A204.1 (cell line): ENCODE data around the gene ADAMTS12.
"Not testable (repeated sequence)": the region's sequence is repeated elsewhere in the genome, so short reads cannot be mapped to it uniquely, and the experiment has no call there.

Experiments
- FAIRE-seq: peaks from 2 replicates; lab custom pipeline; 2012; peaks lifted over from hg19 to GRCh38; lab: Jason Lieb, UNC

The ADAMTS12 gene

DNA sequence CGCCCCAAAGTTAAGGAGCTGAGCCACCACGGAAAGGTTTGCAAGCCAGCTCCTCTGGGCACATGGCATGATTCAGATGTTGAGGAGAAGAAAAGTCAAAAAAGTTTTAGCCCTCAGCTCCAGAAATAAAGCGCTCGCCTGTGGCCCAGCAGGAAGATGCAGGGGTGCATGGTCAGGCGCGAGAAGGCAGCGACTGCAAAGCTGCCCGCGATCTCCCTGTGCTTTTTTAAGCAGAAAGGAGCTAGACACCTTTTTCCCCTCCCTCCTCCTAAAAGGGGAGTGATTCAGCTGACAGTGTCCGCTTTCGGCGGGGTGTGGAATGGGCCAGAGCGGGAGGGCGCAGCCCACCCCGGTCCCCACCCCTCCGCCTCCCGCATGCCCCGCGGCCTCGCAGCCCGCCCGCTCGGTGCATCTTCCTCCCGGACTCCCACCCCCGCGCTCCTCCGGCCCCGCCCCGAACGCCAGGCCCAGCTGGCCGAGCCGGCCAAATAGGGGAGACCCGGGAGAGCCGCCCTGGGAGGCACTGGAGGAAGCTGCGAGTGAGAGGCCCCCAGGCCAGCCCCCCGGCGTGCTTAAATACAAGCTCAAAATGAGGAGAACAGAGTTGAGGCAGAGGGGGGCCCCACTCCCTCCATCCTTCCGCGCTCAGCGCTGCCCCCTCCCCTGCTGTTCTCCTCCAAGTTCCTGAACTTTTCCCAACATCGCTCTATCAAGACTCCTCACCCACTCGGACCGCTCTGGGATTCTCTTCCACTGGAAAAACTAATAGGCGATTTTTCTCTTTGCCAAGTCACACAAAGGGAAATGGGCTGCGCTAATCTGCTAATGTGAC, at the start of gene ADAMTS12:
TSS of gene ADAMTS12 (minus strand) at position 203 of the 832 bp plus-strand sequence. CDS start at position 69, 134 bp downstream.
- no peak for FAIRE-seq

DNA sequence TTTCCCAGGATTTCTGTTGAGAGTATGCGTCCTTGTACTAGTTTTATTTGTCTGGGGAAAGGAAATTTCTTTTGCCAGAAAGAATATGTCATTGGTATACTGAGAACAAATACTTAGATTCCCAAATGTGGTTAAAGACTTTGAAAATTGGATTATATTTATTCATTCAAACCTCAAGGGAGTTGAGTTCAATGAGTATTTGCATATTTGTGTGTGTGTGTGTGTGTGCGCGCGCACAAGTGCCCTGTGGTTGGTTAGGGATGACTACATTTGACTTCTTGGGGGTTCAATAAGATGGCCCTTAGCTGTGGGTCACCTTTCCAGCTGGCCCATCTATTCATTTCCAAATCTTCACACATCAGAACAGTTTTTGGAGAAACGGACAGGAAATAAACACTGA, 49.3 kb upstream of the ADAMTS12 start:
- FAIRE-seq: no peak

DNA sequence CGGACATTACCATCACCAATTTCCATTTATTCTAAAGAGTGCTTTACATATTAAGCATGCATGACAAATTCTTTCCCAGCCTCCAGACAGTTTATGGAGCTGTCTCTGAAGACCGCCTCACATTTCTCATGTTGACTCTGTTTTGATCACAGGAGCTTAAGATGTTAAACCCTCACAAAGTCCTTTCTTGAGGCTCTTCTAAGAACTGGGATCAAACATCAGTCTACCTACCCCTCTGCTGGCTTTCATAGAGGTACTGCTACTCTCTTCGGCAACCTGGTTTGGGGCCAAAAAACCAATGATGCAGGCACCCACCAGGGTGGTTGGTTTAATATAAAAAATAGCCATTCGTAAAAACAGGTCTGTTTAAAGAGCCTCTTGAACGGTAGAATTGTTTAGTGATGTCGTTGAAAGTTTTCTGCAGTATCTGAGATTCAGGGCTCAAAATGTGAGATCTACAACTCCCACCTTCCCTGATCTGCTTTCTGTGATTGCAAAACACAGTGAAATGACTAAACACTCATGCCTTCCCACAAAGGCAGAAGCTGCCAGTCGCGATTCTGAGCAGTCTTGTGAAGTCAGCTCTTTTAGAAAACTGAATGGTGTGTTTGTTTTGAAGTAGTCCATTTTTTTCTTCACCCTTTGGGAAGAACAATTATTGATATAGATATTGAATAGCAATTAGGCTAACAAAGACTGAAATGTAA, 47.9 kb upstream of the ADAMTS12 start:
- no peak for FAIRE-seq

DNA sequence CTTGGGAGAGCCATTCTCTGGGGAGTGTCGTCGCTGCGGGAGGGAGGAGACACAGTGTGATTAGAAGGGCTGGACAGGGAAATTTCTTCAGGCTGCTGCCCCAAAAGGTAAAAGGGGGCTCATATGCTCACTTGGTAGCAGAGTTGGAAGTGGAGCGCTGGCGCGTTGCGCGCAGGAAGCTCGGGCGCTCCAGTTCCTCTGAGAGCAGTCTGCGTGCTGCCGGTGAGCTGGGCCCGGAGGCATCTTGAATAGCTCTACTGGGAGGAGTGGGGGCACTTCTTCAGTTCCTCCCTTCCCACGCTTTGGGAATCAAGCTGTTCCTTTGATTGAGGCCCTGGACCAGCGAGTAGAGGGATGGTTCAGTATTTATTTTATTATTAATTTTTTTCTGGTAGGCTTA, 47.1 kb upstream of the ADAMTS12 start:
- FAIRE-seq: no peak

GRCh38 chr5:33938507-33938796, 46.7 kb upstream of the ADAMTS12 start:
- no peak for FAIRE-seq

GRCh38 chr5:33937707-33938506, 46.1 kb upstream of the ADAMTS12 start:
- no peak for FAIRE-seq

GRCh38 chr5:33937017-33937706, 45.4 kb upstream of the ADAMTS12 start:
- no peak for FAIRE-seq

- FAIRE-seq: no peak
These were observed 44.7 kb upstream of the ADAMTS12 start, which contains the start of gene RXFP3 for GRCh38 chr5:33936381-33937016. Gene RXFP3, plus strand, starts transcription at chr5:33936386. Its CDS starts 355 bp downstream, at chr5:33936741.

- FAIRE-seq: no peak
These were observed 44.2 kb upstream of the ADAMTS12 start for GRCh38 chr5:33936004-33936380.

DNA sequence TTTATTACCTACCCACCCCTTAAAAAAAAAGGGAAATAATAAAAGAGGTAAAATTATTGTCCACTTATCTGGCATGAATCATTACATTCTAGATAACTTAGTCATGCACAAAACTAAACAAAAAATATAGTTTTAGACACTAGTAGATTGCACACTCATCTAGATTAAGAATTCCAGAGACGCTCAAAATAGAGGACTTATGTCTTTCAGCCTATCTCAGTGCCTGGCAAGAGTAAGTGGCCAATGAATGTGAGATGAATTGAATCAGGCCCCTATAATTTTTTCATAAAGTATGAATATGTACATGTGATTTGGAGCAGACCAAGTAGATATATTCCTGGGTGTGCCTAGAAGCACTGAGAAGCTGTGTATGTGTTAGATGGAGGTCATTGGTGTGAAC, 42.4 kb upstream of the ADAMTS12 start:
- no peak for FAIRE-seq

GRCh38 chr5:33933723-33934169, 42.0 kb upstream of the ADAMTS12 start:
- no peak for FAIRE-seq

DNA sequence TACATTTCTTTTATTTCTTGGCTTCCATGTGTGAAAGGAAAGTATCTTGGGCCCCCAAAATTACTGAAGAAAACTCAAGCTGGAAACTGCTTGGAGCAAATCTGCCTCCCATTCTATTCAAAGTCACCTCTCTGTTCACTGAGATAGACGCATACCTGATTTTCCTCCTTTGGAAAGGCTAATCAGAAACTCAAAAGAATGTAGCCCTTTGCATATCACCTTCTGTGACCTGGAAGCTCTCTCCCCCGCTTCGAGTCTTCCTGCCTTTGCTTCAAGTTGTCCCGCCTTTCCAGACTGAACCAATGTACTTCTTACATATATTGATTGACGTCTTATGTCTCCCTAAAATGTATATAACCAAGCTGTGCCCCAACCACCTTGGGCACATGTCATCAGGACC, 39.3 kb upstream of the ADAMTS12 start:
- no peak for FAIRE-seq

DNA sequence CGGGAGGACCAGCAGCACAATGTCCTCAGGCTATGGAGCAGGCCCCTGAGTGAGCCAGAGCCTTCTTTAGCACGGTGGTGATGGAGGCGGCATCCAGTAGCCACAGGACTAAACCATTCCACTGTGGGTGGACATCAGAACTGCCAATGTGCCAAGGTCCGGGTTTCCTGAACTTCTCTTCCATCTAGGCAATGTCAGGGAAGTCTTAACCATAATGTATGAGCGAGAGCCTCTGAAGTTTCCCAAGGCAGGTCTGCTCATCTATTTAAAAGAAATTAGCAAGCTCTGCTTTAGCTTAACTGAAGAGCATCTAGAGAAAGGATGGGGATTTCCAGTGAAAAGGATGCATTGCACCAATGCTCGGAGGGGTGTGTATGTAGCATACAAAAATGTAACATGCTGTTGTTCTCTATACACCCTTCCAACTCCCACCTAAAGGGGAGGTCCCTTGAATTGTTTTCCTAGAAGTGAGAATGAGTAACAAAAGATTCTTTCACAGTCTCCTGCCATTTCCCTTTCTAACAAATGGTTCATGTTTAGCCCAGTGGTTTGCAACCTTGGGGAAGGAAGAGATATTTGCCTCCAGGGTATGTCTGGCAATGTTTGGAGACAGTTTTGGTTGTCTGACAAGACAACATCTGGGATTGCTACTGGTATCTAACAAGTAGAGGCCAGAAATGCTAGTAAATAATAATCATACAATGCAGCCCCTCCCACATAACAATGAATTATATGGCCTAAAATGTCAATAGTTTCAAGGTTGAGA, 38.3 kb upstream of the ADAMTS12 start:
- no peak for FAIRE-seq

- no peak for FAIRE-seq
These were observed 36.5 kb upstream of the ADAMTS12 start for GRCh38 chr5:33928283-33928682.

- FAIRE-seq: no peak
These were observed 35.9 kb upstream of the ADAMTS12 start for GRCh38 chr5:33927685-33928084.

- FAIRE-seq: no peak
These were observed 33.5 kb upstream of the ADAMTS12 start for GRCh38 chr5:33925278-33925677.

DNA sequence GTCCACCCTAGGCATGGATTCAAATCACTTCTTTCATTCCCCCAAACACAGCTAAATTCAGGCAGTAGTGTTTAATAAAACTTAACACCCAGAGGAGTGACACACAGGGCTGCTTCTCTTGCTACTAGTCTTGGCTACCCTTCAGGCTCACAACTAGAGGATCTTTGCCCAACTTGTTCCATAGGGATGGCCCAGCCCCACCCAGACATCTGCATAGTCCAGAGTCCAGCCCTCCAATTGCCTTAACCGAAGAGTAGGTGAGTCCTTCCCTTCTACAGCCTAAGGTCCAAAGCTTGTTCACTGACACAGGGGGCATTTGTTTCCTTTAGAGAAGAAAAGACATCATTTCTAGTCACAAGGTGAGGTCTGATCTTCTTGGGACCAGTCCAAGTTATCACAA, 29.2 kb upstream of the ADAMTS12 start:
- no peak for FAIRE-seq

- not testable (repeated sequence) for FAIRE-seq
These were observed 23.1 kb upstream of the ADAMTS12 start for GRCh38 chr5:33914844-33915243.

DNA sequence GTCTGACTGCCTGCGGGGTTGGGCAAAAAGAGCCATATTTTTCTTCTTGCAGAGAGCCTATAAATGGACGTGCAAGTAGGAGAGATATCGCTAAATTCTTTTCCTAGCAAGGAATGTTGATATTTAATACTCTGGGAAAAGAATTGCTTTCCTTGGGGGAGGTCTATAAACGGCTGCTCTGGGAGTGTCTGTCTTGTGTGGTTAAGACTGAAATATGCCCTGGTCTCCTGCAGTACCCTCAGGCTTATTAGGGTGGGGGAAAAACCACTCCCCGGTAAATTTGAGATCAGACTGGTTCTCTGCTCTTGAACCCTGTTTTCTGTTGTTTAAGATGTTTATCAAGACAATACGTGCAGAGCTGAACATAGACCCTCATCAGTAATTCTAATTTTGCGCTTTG, 14.5 kb upstream of the ADAMTS12 start:
- not testable (repeated sequence) for FAIRE-seq

DNA sequence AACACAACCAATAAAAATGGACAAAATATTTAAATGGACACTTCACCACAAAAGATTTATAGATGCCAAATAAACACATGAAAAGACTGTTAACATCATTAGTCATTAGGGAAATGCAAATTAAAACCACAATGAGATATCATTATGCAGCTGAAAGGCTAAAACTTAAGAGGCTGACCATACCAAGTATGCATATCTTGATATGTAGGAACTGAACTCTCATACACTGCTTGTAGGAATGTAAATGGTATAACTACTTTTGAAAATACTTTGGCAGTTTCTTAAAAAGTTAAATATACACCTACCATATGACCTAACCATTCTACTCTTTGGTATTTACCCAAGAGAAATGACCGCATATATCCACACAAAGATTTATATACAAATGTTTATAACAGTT, 13.6 kb upstream of the ADAMTS12 start:
- no peak for FAIRE-seq

DNA sequence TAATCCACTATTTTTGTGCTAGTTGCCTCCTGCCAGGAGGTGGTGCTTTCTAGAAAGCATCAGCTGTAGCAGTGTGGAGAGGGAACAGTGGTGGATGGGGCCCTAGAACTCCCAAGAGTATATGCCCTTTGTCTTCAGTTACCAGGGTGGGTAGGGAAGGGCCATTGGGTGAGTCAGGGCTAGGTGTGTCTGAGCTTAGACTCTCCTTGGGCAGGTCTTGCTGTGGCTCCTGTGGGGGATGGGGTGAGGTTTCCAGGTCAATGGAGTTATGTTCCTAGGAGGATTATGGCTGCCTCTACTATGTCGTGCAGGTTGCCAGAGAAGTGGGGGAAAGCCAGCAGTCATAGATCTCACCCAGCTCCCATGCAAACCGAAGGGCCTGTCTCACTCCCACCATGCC, 11.3 kb upstream of the ADAMTS12 start:
- no peak for FAIRE-seq
